Measurements from ENCODE around the gene ZNF678.

DNA sequence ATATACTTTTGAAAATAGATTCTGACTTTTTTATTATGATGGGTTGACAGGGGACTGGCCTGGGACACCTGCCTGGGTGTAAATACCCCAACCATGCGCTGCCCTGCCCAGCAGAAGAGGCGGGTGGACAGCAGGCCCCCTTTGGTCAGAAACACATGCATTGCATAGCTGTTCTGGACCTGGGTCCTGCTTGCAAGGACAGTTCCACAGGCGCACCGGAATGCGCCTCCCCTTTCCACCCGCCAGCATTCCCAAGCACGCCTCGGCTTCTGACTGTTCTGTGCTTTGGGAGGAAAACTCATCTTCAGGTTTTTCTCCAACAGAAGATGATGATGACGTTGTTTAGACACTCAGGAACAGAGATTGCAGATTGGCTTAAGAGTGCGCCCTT is 428 bp upstream of the ZNF678 start:
- TF ChIP-seq POLR2A (IDR thresholded peaks at IDR 0.05) (no peak), POLR2AphosphoS5 (IDR thresholded peaks at IDR 0.05) (no peak)

Data from gastroesophageal sphincter (tissue), 2 donors.